Choroid plexus epithelial cell (primary cell): Measurements from ENCODE around the gene CAMK2G.
A peak's percentile ranks its signal among the peaks of the same experiment; 100 is the strongest.

ENCODE experiments used
- DNase-seq: peaks from one replicate; pipeline ENCODE4 v3.0.0-alpha.2; 2010; ENCODE audit warnings: low read depth
- H3K4me3 ChIP-seq: 2 replicates; pipeline ENCODE4 v1.5.1; 2011; ENCODE audit warnings: low read depth, mild to moderate bottlenecking, control low read depth, low read length, moderate library complexity
- CTCF ChIP-seq: conservative IDR thresholded peaks from 2 replicates; pipeline ENCODE4 v1.5.1; 2011; ENCODE audit warnings: low read depth, mild to moderate bottlenecking, control low read depth, inconsistent platforms, low read length, moderate library complexity

CAMK2G gene

GRCh38 chr10:73842349-73842748 lies 32.0 kb downstream of the CAMK2G start:
- no peak for DNase-seq
- no peak for TF ChIP-seq CTCF

GRCh38 chr10:73841526-73842285 lies 32.6 kb downstream of the CAMK2G start:
- peak; percentile 25 for DNase-seq
- TF ChIP-seq CTCF, result no peak
- H3K4me3 ChIP-seq, result no peak overlapping the region

More at GRCh38 chr10:73842349-73842748, 32.0 kb downstream of the CAMK2G start:
- H3K4me3 ChIP-seq, result no peak overlapping the region

- H3K4me3 ChIP-seq, result no peak overlapping the region
- DNase-seq, result no peak
- TF ChIP-seq CTCF, result no peak
Measured at GRCh38 chr10:73841061-73841421, 33.3 kb downstream of the CAMK2G start.

GRCh38 chr10:73840403-73841060 lies 33.8 kb downstream of the CAMK2G start:
- H3K4me3 ChIP-seq, result no peak overlapping the region
- no peak for DNase-seq
- no peak for TF ChIP-seq CTCF

GRCh38 chr10:73840056-73840402 lies 34.3 kb downstream of the CAMK2G start:
- H3K4me3 ChIP-seq, result no peak overlapping the region
- TF ChIP-seq CTCF, result no peak
- DNase-seq, result peak; percentile 64

- H3K4me3 ChIP-seq, result no peak overlapping the region
- no peak for TF ChIP-seq CTCF
- DNase-seq, result no peak
Measured at GRCh38 chr10:73839276-73839966, 34.9 kb downstream of the CAMK2G start.
